ENCODE data around the gene TAF7L.

Gene TAF7L

GRCh38 chrX:101223226-101223625 is 67.9 kb downstream of the TAF7L start:
- no peak for DNase-seq (ENCODE audit: low read depth, low spot score)

GRCh38 chrX:101220662-101221260 is 70.4 kb downstream of the TAF7L start:
- DNase-seq (ENCODE audit: low read depth, low spot score): no peak

- DNase-seq (ENCODE audit: low read depth, low spot score): no peak
These were observed 71.2 kb downstream of the TAF7L start for GRCh38 chrX:101219864-101220346.

GRCh38 chrX:101219116-101219863 is 71.8 kb downstream of the TAF7L start, which contains the start of gene DRP2:
Gene DRP2 (plus strand): TSS chrX:101219786. CDS start chrX:101231648, 11,862 bp downstream.
- no peak for DNase-seq (ENCODE audit: low read depth, low spot score)
